ENCODE data around the gene ITGAV.

GRCh38 chr2:186696290-186696689, 106.4 kb downstream of the ITGAV start:
- TF ChIP-seq SPI1 (IDR thresholded peaks at IDR 0.05; ENCODE audit: low read depth, low read length) (no peak), POLR2A (IDR thresholded peaks at IDR 0.05; ENCODE audit: low read depth, low read length) (no peak), POLR2AphosphoS5 (IDR thresholded peaks at IDR 0.05; ENCODE audit: low read depth, low read length) (no peak), PAX5 (IDR thresholded peaks at IDR 0.05; ENCODE audit: insufficient read depth, low read length, severe bottlenecking) (no peak), TAF1 (IDR thresholded peaks at IDR 0.05; ENCODE audit: low read depth, low read length) (no peak), POU2F2 (IDR thresholded peaks at IDR 0.05; ENCODE audit: low read depth, low read length) (no peak)
